Right lobe of liver (tissue), 4 donors: ENCODE data around the gene BPIFB3.
A peak's percentile ranks its signal among the peaks of the same experiment; 100 is the strongest.

Experiments used
- POLR2A ChIP-seq: fragments of 450-650 bp; IDR thresholded peaks from one replicate; pipeline ENCODE4 v1.6.1; 2017; ENCODE audit warnings: antibody characterized with exemption, mild to moderate bottlenecking
- TF ChIP-seq, protein P1 (sequence below), 4 donors: fragments of 200-600 bp in 3 of 4; fragments of 450-650 bp in 1 of 4; IDR thresholded peaks; one replicate each; pipeline versions ENCODE4 v1.5.1 to v1.8.0; 2016 to 2022; ENCODE audit warnings: antibody characterized with exemption in 4 of 4, mild to moderate bottlenecking in 2 of 4
- donor health status: DM: no; HTN: no; CAD: no.
- donor health status: DM: no; HTN: no; CAD: no.
- donor health status: DM: no; HTN: yes; CAD: no.

- TF ChIP-seq, protein P1, sequence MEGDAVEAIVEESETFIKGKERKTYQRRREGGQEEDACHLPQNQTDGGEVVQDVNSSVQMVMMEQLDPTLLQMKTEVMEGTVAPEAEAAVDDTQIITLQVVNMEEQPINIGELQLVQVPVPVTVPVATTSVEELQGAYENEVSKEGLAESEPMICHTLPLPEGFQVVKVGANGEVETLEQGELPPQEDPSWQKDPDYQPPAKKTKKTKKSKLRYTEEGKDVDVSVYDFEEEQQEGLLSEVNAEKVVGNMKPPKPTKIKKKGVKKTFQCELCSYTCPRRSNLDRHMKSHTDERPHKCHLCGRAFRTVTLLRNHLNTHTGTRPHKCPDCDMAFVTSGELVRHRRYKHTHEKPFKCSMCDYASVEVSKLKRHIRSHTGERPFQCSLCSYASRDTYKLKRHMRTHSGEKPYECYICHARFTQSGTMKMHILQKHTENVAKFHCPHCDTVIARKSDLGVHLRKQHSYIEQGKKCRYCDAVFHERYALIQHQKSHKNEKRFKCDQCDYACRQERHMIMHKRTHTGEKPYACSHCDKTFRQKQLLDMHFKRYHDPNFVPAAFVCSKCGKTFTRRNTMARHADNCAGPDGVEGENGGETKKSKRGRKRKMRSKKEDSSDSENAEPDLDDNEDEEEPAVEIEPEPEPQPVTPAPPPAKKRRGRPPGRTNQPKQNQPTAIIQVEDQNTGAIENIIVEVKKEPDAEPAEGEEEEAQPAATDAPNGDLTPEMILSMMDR (IDR thresholded peaks at IDR 0.05): peak; percentile 4 to 27 (median 26)
- no peak for TF ChIP-seq POLR2A
Measured at GRCh38 chr20:33076662-33077372, 23.1 kb downstream of the BPIFB3 start.
